ENCODE data around the gene FBXO9. TPM values are rescaled to one million over a fixed set of nuclear protein-coding genes. Genes with fewer than 3 reads are reported as not detected.

FBXO9 gene
- total RNA-seq, 4 donors from 2014 or later, result 50.6 to 71.8 (median 66.7) TPM

- no peak overlapping the region for H3K27ac ChIP-seq
Measured at GRCh38 chr6:53143710-53144109, 78.5 kb downstream of the FBXO9 start.

GRCh38 chr6:53144802-53145201, 79.6 kb downstream of the FBXO9 start:
- TF ChIP-seq CTCF (IDR thresholded peaks at IDR 0.05) (no peak), EP300 (IDR thresholded peaks at IDR 0.05) (no peak), POLR2A (IDR thresholded peaks at IDR 0.05) (no peak)
- H3K27ac ChIP-seq, result no peak overlapping the region
- WGBS, 2 donors, result 83 to 96% methylated on average over 2 of the region's 2 CpGs
- H3K27me3 ChIP-seq, result no peaks in the 10 kb centered on the region
- no peaks in the 10 kb centered on the region for H3K36me3 ChIP-seq
- no peak for DNase-seq (ENCODE audit: low spot score in 2 of 2)
- H3K4me1 ChIP-seq, result no peaks in the 10 kb centered on the region
- no peak overlapping the region for H3K4me3 ChIP-seq
- no peaks in the 10 kb centered on the region for H3K9me3 ChIP-seq

More at GRCh38 chr6:53143710-53144109, 78.5 kb downstream of the FBXO9 start:
- no peak for DNase-seq (ENCODE audit: low spot score in 2 of 2)
- 45 to 52% methylated on average over 3 of the region's 3 CpGs for WGBS, 2 donors
- H3K9me3 ChIP-seq, result no peaks in the 10 kb centered on the region
- H3K4me3 ChIP-seq, result no peak overlapping the region
- TF ChIP-seq EP300 (IDR thresholded peaks at IDR 0.05) (no peak), CTCF (IDR thresholded peaks at IDR 0.05) (no peak), POLR2A (IDR thresholded peaks at IDR 0.05) (no peak)
- H3K36me3 ChIP-seq, result no peaks in the 10 kb centered on the region
- H3K27me3 ChIP-seq, result no peaks in the 10 kb centered on the region
- H3K4me1 ChIP-seq, result no peaks in the 10 kb centered on the region

GRCh38 chr6:53148684-53149083, 83.5 kb downstream of the FBXO9 start, which contains the start of gene GCM1:
Gene GCM1 (minus strand): TSS chr6:53148841. CDS start chr6:53145632, 3,209 bp downstream.
- TF ChIP-seq CTCF (IDR thresholded peaks at IDR 0.05), result no peak
- TF ChIP-seq EP300 (IDR thresholded peaks at IDR 0.05), result no peak
- TF ChIP-seq POLR2A (IDR thresholded peaks at IDR 0.05), result no peak
- Histone ChIP-seq H3K27ac (no peak within 1 kb of the TSS), H3K27me3 (no peaks in the 10 kb centered on the region), H3K4me1 (no peaks in the 10 kb centered on the region), H3K4me3 (no peak within 1 kb of the TSS), H3K9me3 (no peaks in the 10 kb centered on the region), H3K36me3 (no peaks in the 10 kb centered on the region)
- 79 to 81% methylated on average over 5 of the region's 5 CpGs for WGBS, 2 donors
- no peak for DNase-seq (ENCODE audit: low spot score in 2 of 2)

Small RNAs within 50 kb of the gene (small RNA-seq; reads per million reads assigned to genes)
- gene RN7SL244P, result not detected

Other genes with a start within 250 kb of the FBXO9 start
- gene GSTA5, start 224.6 kb upstream of the FBXO9 start, total RNA-seq, result not detected
- gene GSTA3, start 155.7 kb upstream of the FBXO9 start, total RNA-seq, result not detected
- gene GSTA4, start 70.1 kb upstream of the FBXO9 start, total RNA-seq, result 10 to 100 TPM; 24.3 to 34.7 (median 29.1) TPM
- gene CILK1, start 3.6 kb upstream of the FBXO9 start, total RNA-seq, result 10 to 100 TPM; 11.1 to 19.0 (median 16.4) TPM
- gene GCM1, start 83.4 kb downstream of the FBXO9 start, total RNA-seq, result under 1 TPM in 1 of 4 donors, not detected in 3; 0.30 TPM

Data from tibial nerve (tissue), 4 donors.